DOHH2 (cell line): ENCODE results near the gene CFAP57.

Source experiments
- EZH2phosphoT487 ChIP-seq: fragments of 200-600 bp; sonication (generic); IDR thresholded peaks from 2 replicates; pipeline ENCODE4 v1.6.1; 2017; ENCODE audit warnings: borderline replicate concordance, mild to moderate bottlenecking, antibody characterized with exemption, low read length, moderate library complexity, mixed read lengths
- TF ChIP-seq, protein P1 (sequence below): fragments of 200-600 bp; sonication (generic); IDR thresholded peaks from one replicate; pipeline ENCODE4 v1.5.1; 2014; ENCODE audit warnings: antibody characterized with exemption, mild to moderate bottlenecking, low read depth, low read length; ENCODE audit not compliant: poor library complexity, severe bottlenecking

DNA sequence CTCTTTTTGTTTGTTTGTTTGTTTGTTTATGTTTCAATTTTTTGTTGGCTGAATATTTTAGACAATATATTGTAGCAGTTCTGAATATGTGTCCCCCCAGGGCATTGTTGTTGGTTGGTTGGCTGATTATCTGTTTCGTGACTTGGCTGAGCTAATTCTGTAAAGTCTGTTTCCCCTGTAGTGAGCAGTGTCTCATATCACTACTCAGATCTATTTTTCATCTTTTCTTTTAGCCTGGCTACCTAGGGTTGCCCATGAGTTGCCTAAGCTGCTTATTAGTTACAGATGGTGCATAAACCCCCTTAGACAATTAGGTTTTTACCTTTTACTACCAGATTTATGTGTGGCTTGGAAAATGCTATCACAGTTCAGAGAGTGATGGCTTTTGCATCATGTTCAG lies 32.3 kb downstream of the CFAP57 start:
- TF ChIP-seq, protein P1, sequence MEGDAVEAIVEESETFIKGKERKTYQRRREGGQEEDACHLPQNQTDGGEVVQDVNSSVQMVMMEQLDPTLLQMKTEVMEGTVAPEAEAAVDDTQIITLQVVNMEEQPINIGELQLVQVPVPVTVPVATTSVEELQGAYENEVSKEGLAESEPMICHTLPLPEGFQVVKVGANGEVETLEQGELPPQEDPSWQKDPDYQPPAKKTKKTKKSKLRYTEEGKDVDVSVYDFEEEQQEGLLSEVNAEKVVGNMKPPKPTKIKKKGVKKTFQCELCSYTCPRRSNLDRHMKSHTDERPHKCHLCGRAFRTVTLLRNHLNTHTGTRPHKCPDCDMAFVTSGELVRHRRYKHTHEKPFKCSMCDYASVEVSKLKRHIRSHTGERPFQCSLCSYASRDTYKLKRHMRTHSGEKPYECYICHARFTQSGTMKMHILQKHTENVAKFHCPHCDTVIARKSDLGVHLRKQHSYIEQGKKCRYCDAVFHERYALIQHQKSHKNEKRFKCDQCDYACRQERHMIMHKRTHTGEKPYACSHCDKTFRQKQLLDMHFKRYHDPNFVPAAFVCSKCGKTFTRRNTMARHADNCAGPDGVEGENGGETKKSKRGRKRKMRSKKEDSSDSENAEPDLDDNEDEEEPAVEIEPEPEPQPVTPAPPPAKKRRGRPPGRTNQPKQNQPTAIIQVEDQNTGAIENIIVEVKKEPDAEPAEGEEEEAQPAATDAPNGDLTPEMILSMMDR = no peak
- TF ChIP-seq EZH2phosphoT487 = no peak
